NCI-H345 treated with DMSO at 0.1 percent for 48 hours (cell line): ENCODE data around the gene SCAMP4.

Source experiments
- DNase-seq: peaks from one replicate; lab custom pipeline; 2025; ENCODE audit not compliant: unreplicated experiment; lab: John Stamatoyannopoulos, UW

SCAMP4 gene

DNA sequence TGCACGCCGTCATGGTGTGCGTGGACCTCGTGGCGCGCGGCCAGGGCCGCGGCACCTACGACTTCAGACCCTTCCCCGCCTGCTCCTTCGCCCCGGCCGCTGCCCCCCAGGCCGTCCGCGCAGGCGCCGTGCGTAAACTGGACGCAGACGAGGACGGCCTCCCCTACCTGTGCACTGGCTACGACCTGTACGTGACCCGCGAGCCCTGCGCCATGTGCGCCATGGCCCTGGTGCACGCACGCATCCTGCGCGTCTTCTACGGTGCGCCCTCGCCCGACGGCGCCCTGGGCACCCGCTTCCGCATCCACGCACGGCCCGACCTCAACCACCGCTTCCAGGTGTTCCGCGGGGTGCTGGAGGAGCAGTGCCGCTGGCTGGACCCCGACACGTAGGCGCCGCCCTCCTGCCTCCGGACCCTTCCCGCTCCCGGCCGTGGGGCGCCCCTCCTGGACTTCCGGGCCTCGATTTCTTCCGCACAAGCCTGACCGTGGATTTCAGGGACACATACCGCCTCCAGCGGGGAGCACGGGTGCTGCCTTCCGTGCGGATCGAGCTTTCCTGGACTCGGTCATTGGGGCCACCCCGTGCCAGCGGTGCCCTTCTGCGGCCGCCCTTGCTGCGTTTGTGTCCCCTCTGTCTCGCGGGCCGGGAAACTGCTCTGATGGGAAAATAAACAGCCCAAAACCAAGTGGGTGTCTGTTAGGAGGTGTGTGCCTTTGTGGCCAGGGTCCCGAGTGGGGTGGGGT is 7.7 kb downstream of the SCAMP4 start:
- no peak for DNase-seq

GRCh38 chr19:1913781-1914577 is 8.8 kb downstream of the SCAMP4 start:
- no peak for DNase-seq

DNA sequence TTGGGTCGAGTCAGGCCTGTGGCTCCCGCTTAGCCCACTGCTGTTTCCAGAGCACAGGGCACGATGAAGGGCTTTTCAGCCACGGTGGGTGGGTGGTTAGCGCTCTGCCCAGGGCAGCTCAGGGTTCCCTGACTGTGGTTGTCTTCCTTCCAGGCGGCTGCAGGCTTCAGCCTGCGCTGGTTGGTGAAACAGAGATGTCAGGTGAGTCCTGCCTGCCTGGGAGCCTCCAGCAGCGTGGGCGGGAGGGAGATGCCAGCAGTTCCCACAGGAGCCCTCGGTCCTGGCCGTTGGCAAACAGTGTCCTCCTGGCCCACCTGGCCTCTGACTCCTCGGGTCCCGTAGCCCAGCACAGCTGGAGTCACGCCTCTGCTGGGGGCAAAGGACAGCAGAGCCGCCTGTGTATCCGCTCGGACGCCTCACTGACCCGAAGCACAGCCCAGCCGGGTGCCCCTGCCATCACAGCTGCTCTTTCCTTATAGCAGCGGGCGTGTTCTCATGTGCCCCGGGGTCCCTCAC is 9.7 kb downstream of the SCAMP4 start:
- no peak for DNase-seq

DNA sequence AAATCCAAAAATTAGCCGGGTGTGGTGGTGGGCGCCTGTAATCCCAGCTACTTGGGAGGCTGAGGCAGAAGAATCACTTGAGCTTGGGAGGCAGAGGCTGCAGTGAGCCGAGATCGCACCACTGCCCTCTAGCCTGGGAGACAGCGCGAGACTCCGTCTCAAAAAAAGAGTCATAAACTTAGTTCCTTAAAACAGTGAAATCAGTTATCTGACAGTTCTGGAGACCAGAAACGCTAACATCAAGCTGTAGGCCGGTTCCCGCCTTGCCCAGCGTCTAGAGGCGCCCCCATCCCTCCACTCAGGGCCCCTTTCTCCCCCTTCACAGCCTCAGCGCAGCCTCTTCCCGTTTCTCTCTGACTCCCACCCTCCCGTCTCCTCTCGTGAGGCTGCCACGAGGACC is 11.9 kb downstream of the SCAMP4 start:
- DNase-seq, result no peak

DNA sequence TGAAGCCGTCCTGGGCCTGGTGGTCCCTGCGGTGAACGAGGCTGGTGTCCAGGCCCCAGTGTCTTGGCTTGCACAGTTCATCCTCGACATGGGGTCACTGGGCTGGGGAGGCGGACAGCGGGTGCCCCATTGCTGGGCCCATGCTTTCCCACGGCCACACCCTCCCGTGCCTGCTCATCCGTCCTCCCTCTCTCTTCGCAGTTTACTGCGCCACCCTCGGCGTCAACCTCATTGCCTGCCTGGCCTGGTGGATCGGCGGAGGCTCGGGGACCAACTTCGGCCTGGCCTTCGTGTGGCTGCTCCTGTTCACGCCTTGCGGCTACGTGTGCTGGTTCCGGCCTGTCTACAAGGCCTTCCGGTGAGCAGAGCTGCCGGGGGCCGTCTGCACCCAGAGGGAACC is 12.7 kb downstream of the SCAMP4 start:
- DNase-seq, result no peak

- DNase-seq, result no peak
Observed at GRCh38 chr19:1918975-1919374, 13.8 kb downstream of the SCAMP4 start.

GRCh38 chr19:1920644-1921043 is 15.4 kb downstream of the SCAMP4 start:
- no peak for DNase-seq

- no peak for DNase-seq
Observed at GRCh38 chr19:1921326-1921725, 16.1 kb downstream of the SCAMP4 start.

- DNase-seq, result no peak
Observed at GRCh38 chr19:1921825-1922224, 16.6 kb downstream of the SCAMP4 start.

DNA sequence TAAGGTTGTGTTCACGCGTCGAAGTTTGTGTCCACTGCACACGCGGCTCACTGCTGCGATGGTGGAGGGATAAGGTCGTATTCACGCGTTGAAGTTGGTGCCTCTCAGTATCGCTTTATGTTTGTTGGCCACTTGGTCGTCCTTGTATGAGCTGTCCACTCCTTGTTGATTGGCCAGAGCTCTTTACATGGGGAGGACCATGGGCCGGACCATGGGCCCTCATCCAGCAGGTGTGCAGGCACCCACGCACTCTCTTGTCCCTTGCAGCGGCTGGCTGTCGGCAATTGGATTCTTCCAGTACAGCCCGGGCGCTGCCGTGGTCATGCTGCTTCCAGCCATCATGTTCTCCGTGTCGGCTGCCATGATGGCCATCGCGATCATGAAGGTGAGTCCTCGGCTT is 17.6 kb downstream of the SCAMP4 start:
- no peak for DNase-seq

DNA sequence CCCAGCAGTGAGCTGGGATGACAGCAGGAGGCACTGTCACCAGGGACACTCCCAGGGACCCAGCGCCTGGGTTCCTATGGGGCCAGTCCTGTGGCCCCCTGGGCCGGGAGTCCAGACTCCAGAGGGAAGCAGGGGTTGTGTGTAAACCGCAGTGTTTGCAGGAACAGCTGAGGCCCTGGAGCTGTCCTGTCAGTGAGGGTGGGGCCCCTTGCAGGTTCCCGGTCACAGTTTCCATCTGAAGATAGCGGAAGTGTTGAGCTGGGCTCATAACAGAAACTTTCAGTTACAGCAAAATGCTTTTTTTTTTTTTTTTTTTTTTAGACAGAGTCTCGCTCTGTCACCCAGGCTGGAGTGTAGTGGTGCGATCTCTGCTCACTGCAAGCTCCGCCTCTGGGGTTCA is 18.1 kb downstream of the SCAMP4 start:
- DNase-seq, result no peak

- DNase-seq, result no peak
Observed at GRCh38 chr19:1924320-1924961, 19.2 kb downstream of the SCAMP4 start.

GRCh38 chr19:1925544-1925943 is 20.3 kb downstream of the SCAMP4 start:
- no peak for DNase-seq

DNA sequence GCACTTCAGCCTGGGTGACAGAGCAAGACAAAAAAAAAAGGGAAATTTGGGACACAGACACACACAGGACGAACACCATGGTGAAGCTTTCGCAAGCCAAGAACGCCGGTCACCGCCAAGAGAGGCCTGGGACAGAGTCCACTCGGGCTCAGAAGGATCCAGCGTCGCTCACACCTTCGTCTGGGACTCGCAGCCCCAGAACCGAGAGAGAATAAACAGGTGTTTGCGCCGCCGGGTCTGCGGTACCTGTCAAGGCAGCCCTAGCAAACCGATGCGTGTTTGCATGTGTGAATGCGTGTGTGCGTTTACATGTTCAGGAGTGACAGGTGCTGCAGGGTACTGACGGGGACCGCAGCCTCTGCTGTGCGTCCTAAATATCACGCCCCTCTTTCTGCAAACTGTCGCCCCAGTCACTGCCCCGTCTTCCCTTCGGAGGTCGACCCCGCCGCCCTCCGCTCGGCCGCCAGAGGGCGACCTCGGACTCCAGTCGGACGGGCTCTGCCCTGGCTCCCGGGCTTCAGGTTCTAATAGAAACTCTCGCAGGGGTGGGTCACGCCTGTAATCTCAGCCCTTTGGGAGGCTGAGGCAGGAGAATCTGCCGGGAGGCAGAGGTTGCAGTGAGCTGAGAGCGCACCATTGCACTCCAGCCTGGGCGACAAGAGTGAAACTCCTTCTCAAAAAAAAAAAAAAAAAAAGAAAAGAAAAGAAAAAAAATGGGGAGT is 24.0 kb downstream of the SCAMP4 start:
- DNase-seq, result peak; percentile 44

GRCh38 chr19:1931445-1931844 is 26.2 kb downstream of the SCAMP4 start:
- DNase-seq, result no peak

GRCh38 chr19:1932395-1932794 is 27.2 kb downstream of the SCAMP4 start:
- DNase-seq, result no peak

DNA sequence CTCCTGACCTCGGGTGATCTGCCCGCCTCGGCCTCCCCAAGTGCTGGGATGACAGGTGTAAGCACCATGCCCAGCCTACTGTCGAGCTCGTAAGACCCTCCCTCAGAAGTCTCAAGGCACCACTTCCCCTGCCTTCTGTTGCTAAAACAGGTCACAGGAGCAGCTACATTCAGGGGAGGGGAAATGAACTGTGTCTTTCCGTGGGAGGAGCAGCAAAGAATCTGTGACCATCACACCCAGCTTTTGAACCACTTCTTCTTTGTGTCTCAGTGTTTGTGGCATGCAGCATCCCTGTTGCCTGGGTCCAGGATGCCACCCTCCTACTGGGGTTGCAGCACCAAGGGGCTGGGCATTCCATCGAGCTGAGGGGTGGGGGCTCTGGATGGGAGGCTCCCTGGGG is 28.0 kb downstream of the SCAMP4 start:
- no peak for DNase-seq

GRCh38 chr19:1933942-1934341 is 28.7 kb downstream of the SCAMP4 start:
- DNase-seq, result no peak

GRCh38 chr19:1935484-1936208 is 30.4 kb downstream of the SCAMP4 start:
- no peak for DNase-seq

GRCh38 chr19:1936430-1936829 is 31.2 kb downstream of the SCAMP4 start:
- no peak for DNase-seq
